ENCODE measurements around the gene PPARD.

DNA sequence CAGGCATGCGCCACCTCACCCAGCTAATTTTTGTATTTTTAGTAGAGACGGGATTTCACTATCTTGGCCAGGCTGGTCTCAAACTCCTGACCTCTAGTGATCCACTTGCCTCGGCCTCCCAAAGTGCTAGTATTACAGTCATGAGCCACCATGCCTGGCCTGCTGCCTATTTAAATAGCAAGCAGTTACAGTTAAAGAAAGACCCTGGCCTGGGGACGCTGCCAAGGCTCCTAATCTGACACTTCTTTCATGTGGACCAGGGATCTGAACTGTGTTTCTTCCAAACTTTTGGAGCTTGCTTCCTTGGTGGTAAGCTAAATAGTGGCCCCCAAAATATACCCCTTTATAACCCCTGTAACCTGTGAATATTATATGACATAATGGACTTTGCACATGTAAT lies 15.3 kb downstream of the PPARD start:
- no peak for TF ChIP-seq CTCF (IDR thresholded peaks at IDR 0.05)
- no peak for TF ChIP-seq POLR2A (IDR thresholded peaks at IDR 0.05)
